ENCODE results near the gene KRT76.

The KRT76 gene

GRCh38 chr12:52787324-52788191 is 10.4 kb upstream of the KRT76 start:
- H3K36me3 ChIP-seq (ENCODE audit: insufficient read depth, low read length) = no peaks in the 10 kb centered on the region
- no peaks in the 10 kb centered on the region for H3K9me3 ChIP-seq (ENCODE audit: control insufficient read depth, insufficient read depth, low read length)
- H3K9ac ChIP-seq (ENCODE audit: low read depth, low read length) = no peak overlapping the region
- no peaks in the 10 kb centered on the region for H3K4me1 ChIP-seq (ENCODE audit: insufficient read depth, low read length)

- no peaks in the 10 kb centered on the region for H3K9me3 ChIP-seq (ENCODE audit: control insufficient read depth, insufficient read depth, low read length)
- H3K36me3 ChIP-seq (ENCODE audit: insufficient read depth, low read length) = no peaks in the 10 kb centered on the region
- no peak overlapping the region for H3K9ac ChIP-seq (ENCODE audit: low read depth, low read length)
- no peaks in the 10 kb centered on the region for H3K4me1 ChIP-seq (ENCODE audit: insufficient read depth, low read length)
Measured at GRCh38 chr12:52784909-52785308, 7.8 kb upstream of the KRT76 start.

- Histone ChIP-seq H3K9ac (ENCODE audit: low read depth, low read length) (no peak overlapping the region), H3K9me3 (ENCODE audit: control insufficient read depth, insufficient read depth, low read length) (no peaks in the 10 kb centered on the region), H3K4me1 (ENCODE audit: insufficient read depth, low read length) (no peaks in the 10 kb centered on the region), H3K36me3 (ENCODE audit: insufficient read depth, low read length) (no peaks in the 10 kb centered on the region)
Measured at GRCh38 chr12:52783563-52784316, 6.6 kb upstream of the KRT76 start.

- H3K9me3 ChIP-seq (ENCODE audit: control insufficient read depth, insufficient read depth, low read length) = no peaks in the 10 kb centered on the region
- H3K4me1 ChIP-seq (ENCODE audit: insufficient read depth, low read length) = no peaks in the 10 kb centered on the region
- H3K9ac ChIP-seq (ENCODE audit: low read depth, low read length) = no peak overlapping the region
- no peaks in the 10 kb centered on the region for H3K36me3 ChIP-seq (ENCODE audit: insufficient read depth, low read length)
Measured at GRCh38 chr12:52782502-52782901, 5.4 kb upstream of the KRT76 start.

GRCh38 chr12:52781399-52782082 is 4.4 kb upstream of the KRT76 start:
- Histone ChIP-seq H3K36me3 (ENCODE audit: insufficient read depth, low read length) (no peaks in the 10 kb centered on the region), H3K4me1 (ENCODE audit: insufficient read depth, low read length) (no peaks in the 10 kb centered on the region), H3K9ac (ENCODE audit: low read depth, low read length) (no peak overlapping the region), H3K9me3 (ENCODE audit: control insufficient read depth, insufficient read depth, low read length) (no peaks in the 10 kb centered on the region)

GRCh38 chr12:52779914-52780313 is 2.8 kb upstream of the KRT76 start:
- H3K9me3 ChIP-seq (ENCODE audit: control insufficient read depth, insufficient read depth, low read length) = no peaks in the 10 kb centered on the region
- H3K36me3 ChIP-seq (ENCODE audit: insufficient read depth, low read length) = no peaks in the 10 kb centered on the region
- H3K9ac ChIP-seq (ENCODE audit: low read depth, low read length) = no peak overlapping the region
- no peaks in the 10 kb centered on the region for H3K4me1 ChIP-seq (ENCODE audit: insufficient read depth, low read length)

GRCh38 chr12:52778833-52779232 is 1.7 kb upstream of the KRT76 start:
- Histone ChIP-seq H3K9me3 (ENCODE audit: control insufficient read depth, insufficient read depth, low read length) (no peaks in the 10 kb centered on the region), H3K36me3 (ENCODE audit: insufficient read depth, low read length) (no peaks in the 10 kb centered on the region), H3K4me1 (ENCODE audit: insufficient read depth, low read length) (no peaks in the 10 kb centered on the region), H3K9ac (ENCODE audit: low read depth, low read length) (no peak overlapping the region)

GRCh38 chr12:52777566-52777965 is 421 bp upstream of the KRT76 start:
- Histone ChIP-seq H3K9ac (ENCODE audit: low read depth, low read length) (no peak overlapping the region), H3K4me1 (ENCODE audit: insufficient read depth, low read length) (no peaks in the 10 kb centered on the region), H3K9me3 (ENCODE audit: control insufficient read depth, insufficient read depth, low read length) (no peaks in the 10 kb centered on the region), H3K36me3 (ENCODE audit: insufficient read depth, low read length) (no peaks in the 10 kb centered on the region)

- no peak overlapping the region for H3K9ac ChIP-seq (ENCODE audit: low read depth, low read length)
- H3K9me3 ChIP-seq (ENCODE audit: control insufficient read depth, insufficient read depth, low read length) = no peaks in the 10 kb centered on the region
- H3K36me3 ChIP-seq (ENCODE audit: insufficient read depth, low read length) = no peaks in the 10 kb centered on the region
- no peaks in the 10 kb centered on the region for H3K4me1 ChIP-seq (ENCODE audit: insufficient read depth, low read length)
Measured at GRCh38 chr12:52776435-52776834, 710 bp downstream of the KRT76 start.

GRCh38 chr12:52774629-52775250 is 2.4 kb downstream of the KRT76 start:
- Histone ChIP-seq H3K36me3 (ENCODE audit: insufficient read depth, low read length) (no peaks in the 10 kb centered on the region), H3K4me1 (ENCODE audit: insufficient read depth, low read length) (no peaks in the 10 kb centered on the region), H3K9ac (ENCODE audit: low read depth, low read length) (no peak overlapping the region), H3K9me3 (ENCODE audit: control insufficient read depth, insufficient read depth, low read length) (no peaks in the 10 kb centered on the region)

GRCh38 chr12:52772772-52773171 is 4.4 kb downstream of the KRT76 start:
- H3K36me3 ChIP-seq (ENCODE audit: insufficient read depth, low read length) = no peaks in the 10 kb centered on the region
- H3K9ac ChIP-seq (ENCODE audit: low read depth, low read length) = no peak overlapping the region
- no peaks in the 10 kb centered on the region for H3K9me3 ChIP-seq (ENCODE audit: control insufficient read depth, insufficient read depth, low read length)
- H3K4me1 ChIP-seq (ENCODE audit: insufficient read depth, low read length) = no peaks in the 10 kb centered on the region

GRCh38 chr12:52772188-52772587 is 5.0 kb downstream of the KRT76 start:
- no peak overlapping the region for H3K9ac ChIP-seq (ENCODE audit: low read depth, low read length)
- no peaks in the 10 kb centered on the region for H3K9me3 ChIP-seq (ENCODE audit: control insufficient read depth, insufficient read depth, low read length)
- H3K36me3 ChIP-seq (ENCODE audit: insufficient read depth, low read length) = no peaks in the 10 kb centered on the region
- no peaks in the 10 kb centered on the region for H3K4me1 ChIP-seq (ENCODE audit: insufficient read depth, low read length)

- Histone ChIP-seq H3K36me3 (ENCODE audit: insufficient read depth, low read length) (no peaks in the 10 kb centered on the region), H3K9ac (ENCODE audit: low read depth, low read length) (no peak overlapping the region), H3K9me3 (ENCODE audit: control insufficient read depth, insufficient read depth, low read length) (no peaks in the 10 kb centered on the region), H3K4me1 (ENCODE audit: insufficient read depth, low read length) (no peaks in the 10 kb centered on the region)
Measured at GRCh38 chr12:52771505-52771904, 5.6 kb downstream of the KRT76 start.

GRCh38 chr12:52771088-52771487 is 6.1 kb downstream of the KRT76 start:
- Histone ChIP-seq H3K4me1 (ENCODE audit: insufficient read depth, low read length) (no peaks in the 10 kb centered on the region), H3K9me3 (ENCODE audit: control insufficient read depth, insufficient read depth, low read length) (no peaks in the 10 kb centered on the region), H3K36me3 (ENCODE audit: insufficient read depth, low read length) (no peaks in the 10 kb centered on the region), H3K9ac (ENCODE audit: low read depth, low read length) (no peak overlapping the region)

Measured in ES-I3 (cell line).